Sigmoid colon (tissue), 4 donors: ENCODE data around the gene ANKH.

Experiments
- CTCF ChIP-seq, 4 experiments: fragments of 450-650 bp in 3 of 4; fragments of 200-600 bp in 1 of 4; IDR thresholded peaks; one replicate each; pipeline ENCODE4 v1.5.1; 2016 to 2019; ENCODE audit warnings: antibody characterized with exemption in 4 of 4, mild to moderate bottlenecking in 3 of 4, moderate library complexity in 2 of 4
- POLR2AphosphoS5 ChIP-seq, 4 donors: sonication (generic); formaldehyde crosslinking; IDR thresholded peaks; one replicate each; pipeline ENCODE4 v1.6.1; 2017; ENCODE audit warnings: antibody characterized with exemption in 4 of 4

DNA sequence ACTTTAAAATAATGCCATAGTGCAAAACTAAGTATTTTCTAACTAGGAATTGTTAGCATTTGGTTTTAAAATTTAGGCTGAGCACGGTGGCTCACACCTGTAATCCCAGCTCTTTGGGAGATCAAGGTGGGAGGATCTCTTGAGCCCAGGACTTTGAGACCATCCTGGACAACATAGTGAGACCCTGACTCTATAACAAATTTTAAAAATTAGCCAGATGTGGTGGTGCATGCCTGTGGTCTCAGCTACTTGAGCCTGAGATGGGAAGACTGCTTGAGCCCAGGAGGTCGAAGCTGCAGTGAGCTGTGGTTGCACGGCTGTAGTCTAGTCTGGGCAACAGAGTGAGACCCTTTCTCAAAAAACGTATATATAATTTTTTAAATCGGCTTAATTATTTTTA lies 202.2 kb downstream of the ANKH start:
- TF ChIP-seq POLR2AphosphoS5 (IDR thresholded peaks at IDR 0.05), result no peak
- no peak for TF ChIP-seq CTCF (IDR thresholded peaks at IDR 0.05)
